Esophagus squamous epithelium (tissue), 5 donors: Measurements from ENCODE around the gene GPC5. TPM values are rescaled to one million over a fixed set of nuclear protein-coding genes. Genes with fewer than 3 reads are reported as not detected.

Experiments
- DNase-seq: peaks from one replicate; lab custom pipeline; 2025; lab: John Stamatoyannopoulos, UW
- H3K27ac ChIP-seq, 4 donors: fragments of 200-600 bp; sonication (generic); one replicate each; pipeline ENCODE4 v1.5.1; 2016 to 2019; ENCODE audit warnings: mild to moderate bottlenecking in 1 of 4
- H3K27me3 ChIP-seq, 4 donors: fragments of 200-600 bp; sonication (generic); 1 replicate in 3 of 4; 2 replicates in 1 of 4; pipeline versions ENCODE4 v1.5.1 to v1.6.0; 2017 to 2021; ENCODE audit warnings: antibody characterized with exemption in 1 of 4
- H3K36me3 ChIP-seq, 3 donors: fragments of 200-600 bp; sonication (generic); one replicate each; pipeline ENCODE4 v1.5.1; 2016 to 2019
- H3K4me1 ChIP-seq, 3 donors: fragments of 200-600 bp; sonication (generic); one replicate each; pipeline ENCODE4 v1.5.1; 2017 to 2019
- H3K4me3 ChIP-seq, 4 donors: fragments of 200-600 bp; sonication (generic); 1 replicate in 3 of 4; 2 replicates in 1 of 4; pipeline ENCODE4 v1.5.1; 2016 to 2019; ENCODE audit warnings: mild to moderate bottlenecking in 2 of 4, moderate library complexity in 1 of 4
- H3K9me3 ChIP-seq, 3 donors: fragments of 200-600 bp; sonication (generic); one replicate each; pipeline ENCODE4 v1.5.1; 2016 to 2019
- POLR2A ChIP-seq, 4 donors: fragments of 450-650 bp; IDR thresholded peaks; one replicate each; pipeline ENCODE4 v1.6.1; 2017; ENCODE audit warnings: antibody characterized with exemption in 4 of 4, mild to moderate bottlenecking in 4 of 4, moderate library complexity in 3 of 4
- WGBS, 2 donors: methylation state at CpG; one replicate each; pipeline ENCODE4 v1.1.5; 2018; 5-methylcytosine and 5-hydroxymethylcytosine counted together
- intact Hi-C: fragments of 100-400 bp; cut with DNase I; formaldehyde crosslinking; loops from one replicate; pipeline ENCODE4 v1.15.0; 2022
- total RNA-seq, 4 donors: library from RNA; depleted of rRNA; stranded (reverse); fragments of >200 nt; gene quantifications; one replicate each; pipeline ENCODE4 v1.1.0, GENCODE V29; 2016
- TF ChIP-seq, protein P1 (sequence below), 6 experiments: fragments of 450-650 bp in 4 of 6; fragments of 200-600 bp in 2 of 6; sonication (generic) in 2 of 6; IDR thresholded peaks; one replicate each; pipeline ENCODE4 v1.5.1; 2016 to 2019; ENCODE audit warnings: antibody characterized with exemption in 6 of 6, mild to moderate bottlenecking in 4 of 6, moderate library complexity in 4 of 6
- donor health status: DM: yes; HTN: yes; CAD: no.

Gene GPC5
- total RNA-seq, 4 donors from 2014 or later, result not detected

DNA sequence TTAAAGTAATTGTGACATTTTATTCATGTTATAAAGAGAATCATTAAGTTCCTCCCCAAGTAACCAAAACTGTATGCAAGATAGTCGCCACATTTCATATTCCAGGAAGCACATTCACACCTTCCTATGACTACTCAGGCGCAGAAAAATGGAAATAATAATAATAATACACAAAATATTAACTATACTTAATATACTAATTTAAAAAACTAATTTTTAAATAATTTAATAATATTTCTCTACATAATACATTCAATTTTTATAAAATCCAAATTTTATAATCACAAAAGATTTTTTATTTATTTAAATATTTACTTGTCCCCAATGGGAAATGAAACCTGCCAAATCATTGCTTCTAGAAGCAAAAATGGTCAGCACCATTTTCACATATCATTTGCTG lies 1030.8 kb downstream of the GPC5 start:
- TF ChIP-seq, protein P1, sequence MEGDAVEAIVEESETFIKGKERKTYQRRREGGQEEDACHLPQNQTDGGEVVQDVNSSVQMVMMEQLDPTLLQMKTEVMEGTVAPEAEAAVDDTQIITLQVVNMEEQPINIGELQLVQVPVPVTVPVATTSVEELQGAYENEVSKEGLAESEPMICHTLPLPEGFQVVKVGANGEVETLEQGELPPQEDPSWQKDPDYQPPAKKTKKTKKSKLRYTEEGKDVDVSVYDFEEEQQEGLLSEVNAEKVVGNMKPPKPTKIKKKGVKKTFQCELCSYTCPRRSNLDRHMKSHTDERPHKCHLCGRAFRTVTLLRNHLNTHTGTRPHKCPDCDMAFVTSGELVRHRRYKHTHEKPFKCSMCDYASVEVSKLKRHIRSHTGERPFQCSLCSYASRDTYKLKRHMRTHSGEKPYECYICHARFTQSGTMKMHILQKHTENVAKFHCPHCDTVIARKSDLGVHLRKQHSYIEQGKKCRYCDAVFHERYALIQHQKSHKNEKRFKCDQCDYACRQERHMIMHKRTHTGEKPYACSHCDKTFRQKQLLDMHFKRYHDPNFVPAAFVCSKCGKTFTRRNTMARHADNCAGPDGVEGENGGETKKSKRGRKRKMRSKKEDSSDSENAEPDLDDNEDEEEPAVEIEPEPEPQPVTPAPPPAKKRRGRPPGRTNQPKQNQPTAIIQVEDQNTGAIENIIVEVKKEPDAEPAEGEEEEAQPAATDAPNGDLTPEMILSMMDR (IDR thresholded peaks at IDR 0.05), result no peak
- TF ChIP-seq POLR2A (IDR thresholded peaks at IDR 0.05), result no peak
- no peak overlapping the region for H3K27ac ChIP-seq
- H3K36me3 ChIP-seq, result no peaks in the 10 kb centered on the region
- H3K4me3 ChIP-seq, result no peak overlapping the region
- intact Hi-C loops, result no loop called here
- no peaks in the 10 kb centered on the region for H3K27me3 ChIP-seq
- no peak for DNase-seq
- 70 to 73% methylated on average over 2 of the region's 2 CpGs for WGBS, 2 donors
- no peaks in the 10 kb centered on the region for H3K9me3 ChIP-seq
- no peaks in the 10 kb centered on the region for H3K4me1 ChIP-seq

DNA sequence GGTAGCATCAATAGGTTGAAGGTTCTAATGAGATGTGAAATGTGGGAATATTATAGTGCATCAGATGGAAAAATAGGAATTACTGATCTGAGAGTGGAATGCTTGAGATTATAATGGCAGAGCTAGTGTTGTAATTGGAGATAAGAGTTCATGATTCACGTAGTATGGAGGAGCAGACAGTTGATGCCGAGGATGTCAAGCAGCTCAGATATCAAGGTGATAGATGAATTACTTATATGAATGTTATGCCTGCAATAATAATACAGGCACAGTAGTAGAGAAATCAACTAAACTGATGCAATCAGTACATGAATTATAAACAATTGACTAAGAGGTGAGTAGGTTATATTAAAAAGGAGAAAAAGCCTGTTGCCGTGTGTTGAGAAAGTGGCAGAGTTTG lies 1035.0 kb downstream of the GPC5 start:
- Histone ChIP-seq H3K4me1 (no peaks in the 10 kb centered on the region), H3K4me3 (no peak overlapping the region), H3K36me3 (no peaks in the 10 kb centered on the region), H3K27ac (no peak overlapping the region), H3K27me3 (no peaks in the 10 kb centered on the region), H3K9me3 (no peaks in the 10 kb centered on the region)
- TF ChIP-seq, protein P1 (IDR thresholded peaks at IDR 0.05), result no peak
- no peak for TF ChIP-seq POLR2A (IDR thresholded peaks at IDR 0.05)
- DNase-seq, result no peak
- intact Hi-C loops, result no loop called here
- 58 to 86% methylated on average over 3 of the region's 3 CpGs for WGBS, 2 donors

DNA sequence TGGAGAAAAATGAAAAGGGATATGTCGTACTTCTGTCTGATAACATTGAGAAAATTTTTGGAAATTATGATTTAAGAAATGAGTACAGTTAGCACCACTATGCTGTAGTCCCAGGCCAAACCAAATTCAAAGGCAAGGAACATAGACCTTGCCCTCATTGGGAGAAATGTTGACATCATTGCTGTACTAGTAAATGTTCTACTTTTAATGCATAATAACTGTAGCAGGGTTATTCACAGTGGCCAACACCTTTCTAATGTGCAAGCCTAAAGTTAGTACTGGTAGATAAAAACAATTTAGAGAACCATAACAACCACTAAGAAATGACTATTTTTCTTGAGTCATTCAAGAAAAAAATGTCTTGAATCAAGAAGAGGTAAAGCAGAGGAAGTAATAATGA lies 1035.5 kb downstream of the GPC5 start:
- no peaks in the 10 kb centered on the region for H3K4me1 ChIP-seq
- H3K36me3 ChIP-seq, result no peaks in the 10 kb centered on the region
- H3K27me3 ChIP-seq, result no peaks in the 10 kb centered on the region
- no peak overlapping the region for H3K27ac ChIP-seq
- intact Hi-C loops, result no loop called here
- H3K4me3 ChIP-seq, result no peak overlapping the region
- WGBS, 2 donors, result 77 to 83% methylated on average over 1 of the region's 1 CpG
- no peaks in the 10 kb centered on the region for H3K9me3 ChIP-seq
- no peak for DNase-seq
- TF ChIP-seq, protein P1 (IDR thresholded peaks at IDR 0.05), result no peak
- TF ChIP-seq POLR2A (IDR thresholded peaks at IDR 0.05), result no peak

DNA sequence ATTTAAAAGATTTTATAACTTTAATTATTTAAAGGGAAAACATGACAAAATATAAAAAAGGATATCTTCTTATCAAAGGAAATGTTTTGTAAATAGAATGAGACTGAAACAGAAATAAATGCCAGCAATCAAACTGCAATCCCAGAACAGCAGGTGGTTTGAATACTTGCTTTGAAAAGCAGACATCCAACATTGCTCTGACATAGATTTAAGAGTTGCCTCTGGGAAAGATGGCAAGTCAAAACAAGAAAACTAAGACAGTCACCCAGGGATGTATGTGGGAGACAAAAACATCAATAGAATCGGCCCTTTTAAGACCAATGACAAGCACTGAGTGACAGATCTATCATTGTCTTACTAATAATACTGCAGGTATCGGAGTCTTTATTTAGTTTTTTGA lies 1038.5 kb downstream of the GPC5 start:
- Histone ChIP-seq H3K4me3 (no peak overlapping the region), H3K36me3 (no peaks in the 10 kb centered on the region), H3K9me3 (no peaks in the 10 kb centered on the region), H3K27ac (no peak overlapping the region), H3K4me1 (no peaks in the 10 kb centered on the region), H3K27me3 (no peaks in the 10 kb centered on the region)
- WGBS, 2 donors, result 46 to 47% methylated on average over 2 of the region's 2 CpGs
- intact Hi-C loops, result no loop called here
- TF ChIP-seq, protein P1 (IDR thresholded peaks at IDR 0.05), result no peak
- no peak for TF ChIP-seq POLR2A (IDR thresholded peaks at IDR 0.05)
- no peak for DNase-seq

DNA sequence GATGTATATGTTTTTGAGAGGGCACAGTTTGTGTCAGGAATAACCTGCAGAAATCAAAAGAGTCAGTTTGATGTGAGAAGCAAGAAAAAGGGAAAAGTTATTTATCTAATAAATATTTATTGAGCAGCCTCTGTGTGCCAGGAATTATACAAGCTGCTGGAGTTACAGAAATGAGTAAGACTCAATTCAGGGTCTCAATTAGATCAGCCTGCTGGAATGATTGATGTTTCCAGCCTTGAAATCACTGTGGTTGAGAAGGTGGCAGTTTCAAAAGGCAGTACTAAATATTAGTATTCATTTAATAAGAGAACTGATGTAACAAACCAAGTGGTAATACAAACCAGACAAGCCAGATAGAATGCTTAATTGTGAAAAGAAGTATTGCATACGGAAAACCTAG lies 1045.8 kb downstream of the GPC5 start:
- TF ChIP-seq, protein P1 (IDR thresholded peaks at IDR 0.05), result no peak
- Histone ChIP-seq H3K9me3 (no peaks in the 10 kb centered on the region), H3K4me3 (no peak overlapping the region), H3K4me1 (no peaks in the 10 kb centered on the region), H3K27ac (no peak overlapping the region), H3K27me3 (no peaks in the 10 kb centered on the region), H3K36me3 (no peaks in the 10 kb centered on the region)
- 55 to 60% methylated on average over 1 of the region's 1 CpG for WGBS, 2 donors
- DNase-seq, result no peak
- intact Hi-C loops, result no loop called here
